GM12892 (cell line): ENCODE data around the gene ABI1.

ENCODE experiments used
- POLR2A ChIP-seq: IDR thresholded peaks from 2 replicates; pipeline ENCODE4 v1.6.1; 2011; ENCODE audit warnings: low read depth, low read length, control low read depth
- POLR2AphosphoS5 ChIP-seq: IDR thresholded peaks from 2 replicates; pipeline ENCODE4 v1.6.1; 2011; ENCODE audit warnings: low read depth, low read length, control low read depth

DNA sequence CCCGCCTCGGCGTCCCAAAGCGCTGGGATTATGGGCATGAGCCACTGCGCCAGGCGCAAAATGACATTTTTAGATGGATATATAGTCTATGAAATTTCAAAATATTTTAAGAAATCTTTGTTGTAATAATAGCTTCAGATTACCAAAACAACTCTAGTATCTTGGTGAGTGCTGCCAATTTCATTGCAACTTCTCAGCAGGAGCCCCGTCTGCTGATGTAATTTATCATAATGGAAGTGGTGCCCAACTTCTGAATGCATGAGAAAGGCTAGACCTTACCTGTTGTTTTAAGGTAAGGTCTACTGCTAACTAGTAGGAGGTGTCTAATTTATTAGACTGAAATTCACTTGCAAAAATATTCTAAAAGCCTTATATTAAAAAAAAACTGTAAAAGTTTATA is 143.3 kb downstream of the ABI1 start:
- TF ChIP-seq POLR2AphosphoS5 = no peak
- TF ChIP-seq POLR2A = no peak
